Measurements from ENCODE around the gene METTL1.
A peak's percentile ranks its signal among the peaks of the same experiment; 100 is the strongest.
"Not testable (repeated sequence)": the region's sequence is repeated elsewhere in the genome, so short reads cannot be mapped to it uniquely, and the experiment has no call there.

METTL1 gene

GRCh38 chr12:57797933-57798332 lies 26.0 kb upstream of the METTL1 start:
- DNase-seq (ENCODE audit: low read depth in 3 of 3) = no peak

- no peak for DNase-seq (ENCODE audit: low read depth in 3 of 3)
These were observed 25.1 kb upstream of the METTL1 start for GRCh38 chr12:57796996-57797395.

- no peak for DNase-seq (ENCODE audit: low read depth in 3 of 3)
These were observed 23.4 kb upstream of the METTL1 start for GRCh38 chr12:57795354-57795753.

GRCh38 chr12:57793920-57794319 lies 22.0 kb upstream of the METTL1 start:
- DNase-seq (ENCODE audit: low read depth in 3 of 3) = no peak

GRCh38 chr12:57783861-57784260 lies 12.0 kb upstream of the METTL1 start:
- no peak for DNase-seq (ENCODE audit: low read depth in 3 of 3)

- no peak for DNase-seq (ENCODE audit: low read depth in 3 of 3)
These were observed 11.5 kb upstream of the METTL1 start for GRCh38 chr12:57783466-57783801.

- DNase-seq (ENCODE audit: low read depth in 3 of 3) = peak; percentile 92 to 99 (median 97)
These were observed 10.9 kb upstream of the METTL1 start, which contains the start of gene TSFM for GRCh38 chr12:57782608-57783465. TSFM (plus strand) TSS chr12:57782787; CDS start chr12:57782802, 15 bp downstream.

- no peak for DNase-seq (ENCODE audit: low read depth in 3 of 3)
These were observed 10.3 kb upstream of the METTL1 start for GRCh38 chr12:57782243-57782607.

- DNase-seq (ENCODE audit: low read depth in 3 of 3) = no peak
These were observed 9.9 kb upstream of the METTL1 start for GRCh38 chr12:57781801-57782200.

- no peak for DNase-seq (ENCODE audit: low read depth in 3 of 3)
These were observed 9.3 kb upstream of the METTL1 start for GRCh38 chr12:57781244-57781643.

- no peak for DNase-seq (ENCODE audit: low read depth in 3 of 3)
These were observed 8.5 kb upstream of the METTL1 start for GRCh38 chr12:57780284-57780897.

GRCh38 chr12:57779736-57780135 lies 7.8 kb upstream of the METTL1 start:
- no peak for DNase-seq (ENCODE audit: low read depth in 3 of 3)

GRCh38 chr12:57777911-57778310 lies 6.0 kb upstream of the METTL1 start:
- DNase-seq (ENCODE audit: low read depth in 3 of 3) = no peak

- no peak for DNase-seq (ENCODE audit: low read depth in 3 of 3)
These were observed 5.5 kb upstream of the METTL1 start for GRCh38 chr12:57777367-57777766.

GRCh38 chr12:57776247-57776587 lies 4.3 kb upstream of the METTL1 start:
- DNase-seq (ENCODE audit: low read depth in 3 of 3) = no peak

- no peak for DNase-seq (ENCODE audit: low read depth in 3 of 3)
These were observed 3.8 kb upstream of the METTL1 start for GRCh38 chr12:57775563-57776246.

GRCh38 chr12:57775044-57775443 lies 3.1 kb upstream of the METTL1 start:
- no peak for DNase-seq (ENCODE audit: low read depth in 3 of 3)

- DNase-seq (ENCODE audit: low read depth in 3 of 3) = not testable (repeated sequence)
These were observed 2.7 kb upstream of the METTL1 start for GRCh38 chr12:57774634-57775033.

- DNase-seq (ENCODE audit: low read depth in 3 of 3) = no peak
These were observed 771 bp upstream of the METTL1 start, which contains the start of gene EEF1AKMT3 for GRCh38 chr12:57772429-57773322. EEF1AKMT3 (plus strand) TSS chr12:57772614; CDS start chr12:57772725, 111 bp downstream.

GRCh38 chr12:57771236-57771872 lies 551 bp downstream of the METTL1 start:
- DNase-seq (ENCODE audit: low read depth in 3 of 3) = peak; percentile 79 to 95 (median 83)

- no peak for DNase-seq (ENCODE audit: low read depth in 3 of 3)
These were observed 1.2 kb downstream of the METTL1 start for GRCh38 chr12:57770734-57771133.
